Caco-2 (cell line): ENCODE results near the gene C1orf21. TPM values are rescaled to one million over a fixed set of nuclear protein-coding genes. Genes with fewer than 3 reads are reported as not detected.

ENCODE experiments used
- BruUV-seq: library from RNA; stranded (reverse); fragments of 400-500 nt; replicated peaks from 2 replicates; lab custom pipeline; 2021; lab: Mats Ljungman, UMichigan
- CTCF ChIA-PET: fragments of 300-600 bp; sonication (Branson Sonifier 250); formaldehyde crosslinking; loops from one replicate; lab custom pipeline; 2022; ENCODE audit warnings: antibody characterized with exemption; lab: Charles Lee
- POLR2A ChIA-PET: fragments of 300-600 bp; sonication (Branson Sonifier 250); formaldehyde crosslinking; loops from one replicate; lab custom pipeline; 2022; ENCODE audit warnings: antibody characterized with exemption; lab: Charles Lee
- DNase-seq, 2 experiments: peaks; one replicate each; pipeline versions ENCODE4 v3.0.0 to v3.0.0-alpha.2; 2020 to 2022
- H3K27me3 ChIP-seq: replicated peaks from 2 replicates; pipeline ENCODE4 v1.6.0; 2011; ENCODE audit warnings: low read length; ENCODE audit not compliant: control insufficient read depth, insufficient read depth
- H3K36me3 ChIP-seq: 2 replicates; pipeline ENCODE4 v1.5.1; 2011; ENCODE audit warnings: low read length; ENCODE audit not compliant: control insufficient read depth, insufficient read depth
- H3K4me1 ChIP-seq: fragments of 250-450 bp; sonication (Bioruptor Pico); 2 replicates; pipeline ENCODE4 v1.5.1; 2020; ENCODE audit warnings: mild to moderate bottlenecking
- H3K4me3 ChIP-seq: 2 replicates; pipeline ENCODE4 v1.5.1; 2011; ENCODE audit warnings: low read depth, mild to moderate bottlenecking, control low read depth, low read length
- H3K9me3 ChIP-seq: fragments of 250-450 bp; sonication (Bioruptor Pico); 2 replicates; pipeline ENCODE4 v1.5.1; 2020; ENCODE audit warnings: mild to moderate bottlenecking, moderate library complexity
- H3K27ac Mint-ChIP-seq: one replicate; pipeline ENCODE4 v1.8.0; 2022; ENCODE audit warnings: mixed read lengths; ENCODE audit not compliant: unreplicated experiment
- H3K27me3 Mint-ChIP-seq: one replicate; pipeline ENCODE4 v1.8.0; 2022; ENCODE audit warnings: mixed read lengths; ENCODE audit not compliant: insufficient read depth, unreplicated experiment
- H3K36me3 Mint-ChIP-seq: one replicate; pipeline ENCODE4 v1.8.0; 2022; ENCODE audit warnings: mild to moderate bottlenecking, mixed read lengths; ENCODE audit not compliant: insufficient read depth, unreplicated experiment
- H3K4me1 Mint-ChIP-seq: one replicate; pipeline ENCODE4 v1.8.0; 2022; ENCODE audit warnings: low read depth, mixed read lengths; ENCODE audit not compliant: unreplicated experiment
- H3K4me3 Mint-ChIP-seq: one replicate; pipeline ENCODE4 v1.8.0; 2022; ENCODE audit warnings: mild to moderate bottlenecking, moderate library complexity, mixed read lengths; ENCODE audit not compliant: unreplicated experiment
- H3K9me3 Mint-ChIP-seq: one replicate; pipeline ENCODE4 v1.8.0; 2022; ENCODE audit warnings: mixed read lengths; ENCODE audit not compliant: unreplicated experiment
- CTCF ChIP-seq, 2 experiments: fragments of 200-600 bp in 1 of 2; IDR thresholded peaks; 1 replicate in 1 of 2; 2 replicates in 1 of 2; pipeline versions ENCODE4 v1.5.1 to v1.8.0; 2011 to 2022; ENCODE audit warnings: antibody characterized with exemption in 1 of 2, control low read depth in 1 of 2, inconsistent platforms in 1 of 2, low read depth in 1 of 2, low read length in 1 of 2, mild to moderate bottlenecking in 1 of 2, moderate library complexity in 1 of 2; ENCODE audit not compliant: insufficient read depth in 1 of 2, severe bottlenecking in 1 of 2, unreplicated experiment in 1 of 2
- intact Hi-C: fragments of 100-400 bp; cut with micrococcal nuclease; formaldehyde crosslinking; loops from one replicate; pipeline ENCODE4 v1.10.0; 2022; ENCODE audit not compliant: unreplicated experiment
- total RNA-seq: library from RNA; stranded (reverse); gene quantifications from 2 replicates; pipeline ENCODE4 v1.2.3, GENCODE V29; 2022

Gene C1orf21
- total RNA-seq, 1 experiment from 2014 or later: 0.82 TPM

GRCh38 chr1:184576822-184577221 lies 190.0 kb downstream of the C1orf21 start:
- Mint-ChIP-seq H3K36me3 (no peaks in the 10 kb centered on the region), H3K4me1 (no peaks in the 10 kb centered on the region), H3K27me3 (peaks cover 2% of the 10 kb centered on the region), H3K4me3 (no peak overlapping the region), H3K9me3 (no peaks in the 10 kb centered on the region), H3K27ac (no peak overlapping the region)
- Histone ChIP-seq H3K9me3 (peaks cover 3% of the 10 kb centered on the region; the same call in 1 of the 2 replicates), H3K4me1 (no peaks in the 10 kb centered on the region), H3K4me3 (no peak overlapping the region), H3K36me3 (no peaks in the 10 kb centered on the region), H3K27me3 (no peaks in the 10 kb centered on the region)
- TF ChIP-seq CTCF (IDR thresholded peaks at IDR 0.05; ENCODE audit: insufficient read depth in 1 of 2, low read depth in 1 of 2, low read length in 1 of 2, severe bottlenecking in 1 of 2, unreplicated experiment in 1 of 2): no peak
- CTCF ChIA-PET: no interaction called here
- DNase-seq: no peak
- POLR2A ChIA-PET: no interaction called here
- intact Hi-C loops: no loop called here
- BruUV-seq: no TSS peak

GRCh38 chr1:184577319-184577718 lies 190.5 kb downstream of the C1orf21 start:
- BruUV-seq: no TSS peak
- Mint-ChIP-seq H3K36me3 (no peaks in the 10 kb centered on the region), H3K27me3 (peaks cover 2% of the 10 kb centered on the region), H3K9me3 (no peaks in the 10 kb centered on the region), H3K27ac (no peak overlapping the region), H3K4me1 (no peaks in the 10 kb centered on the region), H3K4me3 (no peak overlapping the region)
- H3K4me1 ChIP-seq: no peaks in the 10 kb centered on the region
- CTCF ChIA-PET: no interaction called here
- no peak for TF ChIP-seq CTCF (IDR thresholded peaks at IDR 0.05; ENCODE audit: insufficient read depth in 1 of 2, low read depth in 1 of 2, low read length in 1 of 2, severe bottlenecking in 1 of 2, unreplicated experiment in 1 of 2)
- H3K27me3 ChIP-seq: no peaks in the 10 kb centered on the region
- no peak for DNase-seq
- H3K36me3 ChIP-seq: no peaks in the 10 kb centered on the region
- POLR2A ChIA-PET: no interaction called here
- no peak overlapping the region for H3K4me3 ChIP-seq
- intact Hi-C loops: no loop called here
- peaks cover 3% of the 10 kb centered on the region; the same call in 1 of the 2 replicates for H3K9me3 ChIP-seq

DNA sequence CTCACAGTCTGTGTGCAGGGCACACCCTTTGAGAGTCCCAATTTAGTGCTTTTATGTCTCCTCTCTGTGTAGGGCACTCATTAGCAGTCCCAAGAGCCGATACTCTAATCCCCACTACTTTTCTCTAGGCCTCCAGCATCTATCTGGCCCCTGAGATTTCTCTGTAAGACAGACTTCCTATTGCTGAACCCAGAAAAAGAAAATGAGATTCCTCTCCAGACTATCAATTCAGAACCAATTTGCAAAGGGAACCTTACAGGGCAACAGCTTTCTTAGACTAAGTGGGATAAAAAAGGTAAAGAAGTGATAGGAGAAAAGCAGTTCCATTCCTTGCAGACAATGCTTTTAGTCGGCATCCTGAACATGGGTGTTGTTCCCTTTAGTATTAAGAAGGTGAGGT lies 195.6 kb downstream of the C1orf21 start:
- DNase-seq: no peak
- POLR2A ChIA-PET: interaction anchor here (0.5 kb wide), 1 partner anchor 195 kb away, joined by 3 read pairs; the partner anchor contains the start of gene C1orf21
- Mint-ChIP-seq H3K27me3 (peaks cover 2% of the 10 kb centered on the region), H3K36me3 (no peaks in the 10 kb centered on the region), H3K4me1 (no peaks in the 10 kb centered on the region), H3K9me3 (no peaks in the 10 kb centered on the region), H3K27ac (no peak overlapping the region), H3K4me3 (no peak overlapping the region)
- no peaks in the 10 kb centered on the region for H3K4me1 ChIP-seq
- no peaks in the 10 kb centered on the region for H3K36me3 ChIP-seq
- peaks cover 3% of the 10 kb centered on the region; the same call in 1 of the 2 replicates for H3K9me3 ChIP-seq
- no peak overlapping the region for H3K4me3 ChIP-seq
- no peaks in the 10 kb centered on the region for H3K27me3 ChIP-seq
- CTCF ChIA-PET: no interaction called here
- no TSS peak for BruUV-seq
- TF ChIP-seq CTCF (IDR thresholded peaks at IDR 0.05; ENCODE audit: insufficient read depth in 1 of 2, low read depth in 1 of 2, low read length in 1 of 2, severe bottlenecking in 1 of 2, unreplicated experiment in 1 of 2): no peak
- intact Hi-C loops: no loop called here
